Panc1 (cell line): ENCODE data around the gene SNRNP25. TPM values are rescaled to one million over a fixed set of nuclear protein-coding genes. Genes with fewer than 3 reads are reported as not detected.

Experiments used
- ATAC-seq: fragments of 200-7000 bp; cut with Tn5 transposase; 2 replicates; pipeline ENCODE4 v1.9.1; 2020; ENCODE audit warnings: mild to moderate bottlenecking, moderate library complexity
- BruUV-seq: library from RNA; stranded (reverse); fragments of 400-500 nt; replicated peaks from 2 replicates; lab custom pipeline; 2021; lab: Mats Ljungman, UMichigan
- CTCF ChIA-PET: fragments of 300-600 bp; sonication (Branson Sonifier 250); formaldehyde crosslinking; loops from one replicate; lab custom pipeline; 2022; ENCODE audit warnings: antibody characterized with exemption; lab: Charles Lee
- POLR2A ChIA-PET: fragments of 300-600 bp; sonication (Branson Sonifier 250); formaldehyde crosslinking; loops from one replicate; lab custom pipeline; 2022; ENCODE audit warnings: antibody characterized with exemption; lab: Charles Lee
- DNase-seq: peaks from one replicate; pipeline ENCODE4 v3.0.0-alpha.2; 2010; ENCODE audit warnings: low read depth, low spot score
- H3K27ac ChIP-seq: 2 replicates; pipeline ENCODE4 v1.5.1; 2011; ENCODE audit warnings: mild to moderate bottlenecking, low read length, inconsistent platforms
- H3K27me3 ChIP-seq: fragments of 200-500 bp; sonication (Bioruptor generic); 2 replicates; pipeline ENCODE4 v1.6.0; 2014; ENCODE audit warnings: low read length, inconsistent platforms; ENCODE audit not compliant: control insufficient read depth, insufficient read depth
- H3K36me3 ChIP-seq: fragments of 200-500 bp; sonication (Bioruptor generic); 2 replicates; pipeline ENCODE4 v1.5.1; 2014; ENCODE audit warnings: inconsistent platforms, mild to moderate bottlenecking, low read length, moderate library complexity; ENCODE audit not compliant: control insufficient read depth, insufficient read depth
- H3K4me1 ChIP-seq: 2 replicates; pipeline ENCODE4 v1.5.1; 2011; ENCODE audit warnings: inconsistent platforms, mild to moderate bottlenecking, low read length, moderate library complexity; ENCODE audit not compliant: control insufficient read depth, insufficient read depth
- H3K4me3 ChIP-seq, 2 experiments: 2 replicates each; pipeline ENCODE4 v1.5.1; 2011 to 2012; ENCODE audit warnings: low read depth in 2 of 2, low read length in 2 of 2, mild to moderate bottlenecking in 2 of 2, inconsistent platforms in 1 of 2, moderate library complexity in 1 of 2
- H3K9me3 ChIP-seq: fragments of 200-500 bp; sonication (Bioruptor generic); 2 replicates; pipeline ENCODE4 v1.5.1; 2014; ENCODE audit warnings: low read depth, mild to moderate bottlenecking, inconsistent platforms, low read length, moderate library complexity; ENCODE audit not compliant: control insufficient read depth, insufficient read depth
- POLR2AphosphoS5 ChIP-seq: IDR thresholded peaks from 2 replicates; pipeline ENCODE4 v1.6.1; 2012; ENCODE audit warnings: mild to moderate bottlenecking, low read depth, low read length, moderate library complexity
- REST ChIP-seq, 2 experiments: IDR thresholded peaks; 2 replicates each; pipeline ENCODE4 v1.6.1; 2011 to 2012; ENCODE audit warnings: low read depth in 2 of 2, control low read depth in 1 of 2, low read length in 1 of 2, mild to moderate bottlenecking in 1 of 2, moderate library complexity in 1 of 2; ENCODE audit not compliant: insufficient read depth in 1 of 2
- SIN3A ChIP-seq: IDR thresholded peaks from 2 replicates; pipeline ENCODE4 v1.6.1; 2012; ENCODE audit warnings: low read depth, mild to moderate bottlenecking, low read length, moderate library complexity, borderline replicate concordance; ENCODE audit not compliant: insufficient read depth
- TCF7L2 ChIP-seq: IDR thresholded peaks from 2 replicates; pipeline ENCODE4 v1.6.1; 2011; ENCODE audit warnings: mild to moderate bottlenecking, low read depth, low read length, inconsistent platforms
- in situ Hi-C: cut with HindIII; loops from 2 replicates; pipeline ENCODE4 v1.10.0; 2016; ENCODE audit warnings: low sequenced_read_pairs, low pct_unique_long_range_greater_than_20kb
- intact Hi-C: fragments of 100-400 bp; cut with micrococcal nuclease; formaldehyde crosslinking; loops from one replicate; pipeline ENCODE4 v1.10.0; 2022; ENCODE audit not compliant: unreplicated experiment
- total RNA-seq: library from RNA; stranded (reverse); gene quantifications from one replicate; pipeline ENCODE4 v1.2.1, GENCODE V29; 2021; ENCODE audit not compliant: unreplicated experiment
- TF ChIP-seq, protein P1 (sequence below): fragments of 450-650 bp; IDR thresholded peaks from 2 replicates; pipeline ENCODE4 v1.5.1; 2017; ENCODE audit warnings: mild to moderate bottlenecking

Gene SNRNP25
- total RNA-seq, 1 experiment from 2014 or later = 83.5 TPM

DNA sequence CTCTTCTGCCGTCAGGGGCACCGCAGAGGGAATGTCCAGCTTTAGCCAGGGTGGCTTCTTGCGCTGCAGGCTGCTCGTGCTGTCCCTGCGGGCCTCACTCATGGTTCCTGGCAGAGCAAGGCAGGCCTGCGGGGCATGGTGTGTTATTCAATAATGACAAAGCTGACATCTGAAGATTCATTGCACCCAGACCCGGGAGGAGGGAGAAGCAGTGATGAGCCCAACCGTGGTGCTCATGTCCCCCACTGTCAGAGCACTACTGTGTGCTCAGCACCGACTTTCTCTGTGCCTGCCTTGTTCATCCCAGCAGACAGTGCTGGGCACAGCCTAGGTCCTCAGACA, 11.3 kb downstream of the SNRNP25 start:
- ChIA-PET POLR2A (interaction anchor here (0.6 kb wide), 1 partner anchor 79 kb away, joined by 8 read pairs; no protein-coding TSS in a partner anchor), CTCF (interaction anchor here (1.9 kb wide), 1 partner anchor 297 kb away, joined by 7 read pairs; no protein-coding TSS in a partner anchor)
- ATAC-seq (no peak), DNase-seq (no peak)
- no peak for TF ChIP-seq SIN3A
- TF ChIP-seq, protein P1, sequence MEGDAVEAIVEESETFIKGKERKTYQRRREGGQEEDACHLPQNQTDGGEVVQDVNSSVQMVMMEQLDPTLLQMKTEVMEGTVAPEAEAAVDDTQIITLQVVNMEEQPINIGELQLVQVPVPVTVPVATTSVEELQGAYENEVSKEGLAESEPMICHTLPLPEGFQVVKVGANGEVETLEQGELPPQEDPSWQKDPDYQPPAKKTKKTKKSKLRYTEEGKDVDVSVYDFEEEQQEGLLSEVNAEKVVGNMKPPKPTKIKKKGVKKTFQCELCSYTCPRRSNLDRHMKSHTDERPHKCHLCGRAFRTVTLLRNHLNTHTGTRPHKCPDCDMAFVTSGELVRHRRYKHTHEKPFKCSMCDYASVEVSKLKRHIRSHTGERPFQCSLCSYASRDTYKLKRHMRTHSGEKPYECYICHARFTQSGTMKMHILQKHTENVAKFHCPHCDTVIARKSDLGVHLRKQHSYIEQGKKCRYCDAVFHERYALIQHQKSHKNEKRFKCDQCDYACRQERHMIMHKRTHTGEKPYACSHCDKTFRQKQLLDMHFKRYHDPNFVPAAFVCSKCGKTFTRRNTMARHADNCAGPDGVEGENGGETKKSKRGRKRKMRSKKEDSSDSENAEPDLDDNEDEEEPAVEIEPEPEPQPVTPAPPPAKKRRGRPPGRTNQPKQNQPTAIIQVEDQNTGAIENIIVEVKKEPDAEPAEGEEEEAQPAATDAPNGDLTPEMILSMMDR = no peak
- no peak for TF ChIP-seq POLR2AphosphoS5
- no peak for TF ChIP-seq REST (IDR thresholded peaks at IDR 0.05; ENCODE audit: insufficient read depth in 1 of 2, low read depth in 2 of 2, low read length in 1 of 2)
- TF ChIP-seq TCF7L2 = no peak
- H3K27ac ChIP-seq = no peak overlapping the region; the same call in 1 of the 2 replicates
- no peaks in the 10 kb centered on the region for H3K9me3 ChIP-seq
- no peaks in the 10 kb centered on the region for H3K27me3 ChIP-seq
- in situ Hi-C loops = no loop called here
- no peaks in the 10 kb centered on the region for H3K36me3 ChIP-seq
- intact Hi-C loops = loop anchor here (2.0 kb wide), 1 partner anchor 32 kb away; no protein-coding TSS in a partner anchor
- BruUV-seq = no TSS peak
- H3K4me1 ChIP-seq = peaks cover 20% of the 10 kb centered on the region
- H3K4me3 ChIP-seq = no peak overlapping the region

GRCh38 chr16:65745-66144, 12.1 kb downstream of the SNRNP25 start:
- Histone ChIP-seq H3K4me1 (peaks cover 28% of the 10 kb centered on the region), H3K27ac (no peak overlapping the region; the same call in 1 of the 2 replicates), H3K4me3 (no peak overlapping the region), H3K27me3 (no peaks in the 10 kb centered on the region), H3K36me3 (no peaks in the 10 kb centered on the region), H3K9me3 (no peaks in the 10 kb centered on the region)
- CTCF ChIA-PET = interaction anchor here (0.6 to 1.9 kb wide), 9 partner anchors 10 to 296 kb away, joined by 3 to 16 read pairs (median 7); no protein-coding TSS in a partner anchor
- intact Hi-C loops (loop anchor here (2.0 kb wide), 1 partner anchor 31 kb away; no protein-coding TSS in a partner anchor), in situ Hi-C loops (no loop called here)
- POLR2A ChIA-PET = no interaction called here
- DNase-seq (peak; percentile 57), ATAC-seq (peak; percentile 83)
- BruUV-seq = no TSS peak
- TF ChIP-seq POLR2AphosphoS5 = no peak
- 0 out of 2 replicates have a peak, but pooled peaks have one; percentile 26 for TF ChIP-seq SIN3A
- TF ChIP-seq REST (IDR thresholded peaks at IDR 0.05; ENCODE audit: insufficient read depth in 1 of 2, low read depth in 2 of 2, low read length in 1 of 2) = no peak
- TF ChIP-seq, protein P1 = peak; percentile 99
- TF ChIP-seq TCF7L2 = no peak
